HepG2 (cell line): ENCODE results near the gene ERBB3. TPM values are rescaled to one million over a fixed set of nuclear protein-coding genes. Genes with fewer than 3 reads are reported as not detected.

Source experiments
- AFF4 ChIP-seq: sonication (generic); formaldehyde crosslinking; IDR thresholded peaks from 2 replicates; pipeline ENCODE4 v1.4.0; 2020; ENCODE audit warnings: missing genetic modification reagents
- BCLAF1 ChIP-seq: fragments of 450-650 bp; IDR thresholded peaks from 2 replicates; pipeline ENCODE4 v1.6.1; 2017; ENCODE audit warnings: mild to moderate bottlenecking
- CENPT ChIP-seq: sonication (generic); formaldehyde crosslinking; IDR thresholded peaks from 2 replicates; pipeline ENCODE4 v1.8.0; 2022; ENCODE audit warnings: low read depth, mild to moderate bottlenecking, moderate library complexity, missing genetic modification reagents
- CHCHD3 ChIP-seq: sonication (generic); formaldehyde crosslinking; IDR thresholded peaks from 2 replicates; pipeline ENCODE4 v1.8.0; 2022; ENCODE audit warnings: mild to moderate bottlenecking, missing genetic modification reagents, moderate library complexity
- GLMP ChIP-seq: sonication (generic); formaldehyde crosslinking; IDR thresholded peaks from 2 replicates; pipeline ENCODE4 v1.9.0; 2021; ENCODE audit warnings: missing genetic modification reagents, mild to moderate bottlenecking, borderline replicate concordance
- HNRNPK ChIP-seq: fragments of 200-400 bp; formaldehyde crosslinking; IDR thresholded peaks from 2 replicates; pipeline ENCODE4 v1.6.1; 2018; ENCODE audit warnings: low read length, low read depth, moderate library complexity, mild to moderate bottlenecking; ENCODE audit not compliant: poor library complexity, severe bottlenecking
- SMC3 ChIP-seq: IDR thresholded peaks from 2 replicates; pipeline ENCODE4 v1.6.1; 2011; ENCODE audit warnings: low read length, improper control_type of control experiment
- TRAFD1 ChIP-seq: sonication (generic); formaldehyde crosslinking; IDR thresholded peaks from 2 replicates; pipeline ENCODE4 v1.5.1; 2020; ENCODE audit warnings: missing genetic modification reagents, mild to moderate bottlenecking, borderline replicate concordance
- ZFY ChIP-seq: sonication (generic); formaldehyde crosslinking; IDR thresholded peaks from 2 replicates; pipeline ENCODE4 v1.4.0; 2020; ENCODE audit warnings: missing genetic modification reagents
- ZMAT5 ChIP-seq: sonication (generic); formaldehyde crosslinking; IDR thresholded peaks from 2 replicates; pipeline ENCODE4 v1.5.0; 2020; ENCODE audit warnings: mild to moderate bottlenecking, low read depth, missing genetic modification reagents, borderline replicate concordance
- ZNF646 ChIP-seq: sonication (generic); formaldehyde crosslinking; IDR thresholded peaks from 2 replicates; pipeline ENCODE4 v1.9.0; 2021; ENCODE audit warnings: mild to moderate bottlenecking, missing genetic modification reagents
- ZSCAN25 ChIP-seq: sonication (generic); formaldehyde crosslinking; IDR thresholded peaks from 2 replicates; pipeline ENCODE4 v1.8.0; 2022; ENCODE audit warnings: mild to moderate bottlenecking, missing genetic modification reagents
- polyA plus RNA-seq, 8 experiments: library from polyadenylated mRNA; depleted of rRNA in 3 of 8; stranded (reverse) in 7 of 8; unstranded in 1 of 8; fragments of >200 nt; fragmentation: Illumina TruSeq in 4 of 8; extraction: Trizol in 4 of 8; gene quantifications; 2 replicates each; pipeline versions ENCODE4 v1.2.1 to v1.2.3, GENCODE V29; 2011 to 2016; ENCODE audit warnings: low read depth in 4 of 8, missing spikeins in 1 of 8, mixed read lengths in 1 of 8; ENCODE audit not compliant: insufficient read depth in 1 of 8
- total RNA-seq, 5 experiments: library from RNA; depleted of rRNA; stranded (reverse); fragments of >200 nt; fragmentation: Illumina TruSeq; extraction: Trizol; gene quantifications; 2 replicates each; pipeline ENCODE4 v1.2.3, GENCODE V29; 2016; ENCODE audit warnings: low read depth in 1 of 5

The ERBB3 gene
- total and polyA plus RNA-seq, 2 of the 13 experiments (the other 11 are each of a cell fraction or from before 2014, with no cell fraction given): 93.6 to 358 TPM

GRCh38 chr12:56122637-56123036 lies 42.7 kb downstream of the ERBB3 start (continued):
- TF ChIP-seq AFF4 (CRISPR knock-in tag) (no peak), TRAFD1 (CRISPR knock-in tag) (no peak), ZSCAN25 (CRISPR knock-in tag) (0 out of 2 replicates have a peak, but pooled peaks have one; percentile 22), GLMP (CRISPR knock-in tag) (no peak), ZMAT5 (CRISPR knock-in tag) (no peak), BCLAF1 (no peak), CHCHD3 (CRISPR knock-in tag) (no peak), ZFY (CRISPR knock-in tag) (no peak), SMC3 (no peak), ZNF646 (no peak), HNRNPK (no peak), CENPT (no peak)
